Keratinocyte (primary cell): ENCODE measurements around the gene BCO1. TPM values are rescaled to one million over a fixed set of nuclear protein-coding genes. Genes with fewer than 3 reads are reported as not detected.
A peak's percentile ranks its signal among the peaks of the same experiment; 100 is the strongest.

ENCODE experiments used
- DNase-seq: peaks from one replicate; pipeline ENCODE4 v3.0.0-alpha.2; 2011; ENCODE audit warnings: low read depth, missing footprints, low spot score
- FAIRE-seq: peaks from 2 replicates; lab custom pipeline; 2011; peaks lifted over from hg19 to GRCh38; lab: Jason Lieb, UNC
- H2AFZ ChIP-seq: 2 replicates; pipeline ENCODE4 v1.6.0; 2012; ENCODE audit warnings: low read length, control low read depth, inconsistent platforms; ENCODE audit not compliant: control insufficient read depth
- H3K27ac ChIP-seq: 2 replicates; pipeline ENCODE4 v1.5.1; 2011; ENCODE audit warnings: low read length; ENCODE audit not compliant: control insufficient read depth, insufficient read depth
- H3K27me3 ChIP-seq: 3 replicates; pipeline ENCODE4 v1.6.0; 2011; ENCODE audit warnings: low read length; ENCODE audit not compliant: control insufficient read depth, insufficient read depth; ENCODE audit errors: extremely low read depth
- H3K36me3 ChIP-seq, 2 experiments: 2 replicates in 1 of 2; 3 replicates in 1 of 2; pipeline ENCODE4 v1.5.1; 2011; ENCODE audit warnings: low read length in 2 of 2, mild to moderate bottlenecking in 1 of 2; ENCODE audit not compliant: control insufficient read depth in 2 of 2, insufficient read depth in 2 of 2; ENCODE audit errors: extremely low read depth in 1 of 2
- H3K4me1 ChIP-seq: 3 replicates; pipeline ENCODE4 v1.5.1; 2011; ENCODE audit warnings: low read length; ENCODE audit not compliant: control insufficient read depth, insufficient read depth; ENCODE audit errors: extremely low read depth
- H3K4me2 ChIP-seq: 3 replicates; pipeline ENCODE4 v1.6.0; 2011; ENCODE audit warnings: low read depth, low read length; ENCODE audit not compliant: control insufficient read depth, insufficient read depth; ENCODE audit errors: extremely low read depth
- H3K4me3 ChIP-seq, 3 experiments: fragments of 200-600 bp in 1 of 3; sonication (generic) in 1 of 3; 2 replicates in 2 of 3; 3 replicates in 1 of 3; pipeline ENCODE4 v1.5.1; 2011 to 2016; ENCODE audit warnings: low read length in 3 of 3, mild to moderate bottlenecking in 3 of 3, control low read depth in 2 of 3, inconsistent platforms in 1 of 3, low read depth in 1 of 3, mixed read lengths in 1 of 3, mixed run types in 1 of 3, moderate library complexity in 1 of 3; ENCODE audit not compliant: control insufficient read depth in 2 of 3, insufficient read depth in 2 of 3; ENCODE audit errors: extremely low read depth in 1 of 3
- H3K79me2 ChIP-seq: 2 replicates; pipeline ENCODE4 v1.6.0; 2012; ENCODE audit warnings: low read length; ENCODE audit not compliant: control insufficient read depth, insufficient read depth
- H3K9ac ChIP-seq: 3 replicates; pipeline ENCODE4 v1.6.0; 2011; ENCODE audit warnings: low read length; ENCODE audit not compliant: control insufficient read depth, insufficient read depth; ENCODE audit errors: extremely low read depth
- H3K9me1 ChIP-seq: 3 replicates; pipeline ENCODE4 v1.6.0; 2011; ENCODE audit warnings: low read length; ENCODE audit not compliant: control insufficient read depth, insufficient read depth; ENCODE audit errors: extremely low read depth
- H3K9me3 ChIP-seq: 2 replicates; pipeline ENCODE4 v1.5.1; 2012; ENCODE audit warnings: low read depth, low read length; ENCODE audit not compliant: control insufficient read depth
- H4K20me1 ChIP-seq: 3 replicates; pipeline ENCODE4 v1.6.0; 2011; ENCODE audit warnings: low read length; ENCODE audit not compliant: control insufficient read depth, insufficient read depth; ENCODE audit errors: extremely low read depth
- CTCF ChIP-seq, 3 experiments: IDR thresholded peaks in 1 of 3; conservative IDR thresholded peaks in 1 of 3; optimal IDR thresholded peaks in 1 of 3; 2 replicates in 2 of 3; 3 replicates in 1 of 3; pipeline versions ENCODE3 to v1.5.1; 2011; ENCODE audit warnings: low read length in 3 of 3, mild to moderate bottlenecking in 3 of 3, moderate library complexity in 2 of 3, control low read depth in 1 of 3, inconsistent platforms in 1 of 3; ENCODE audit not compliant: insufficient read depth in 2 of 3; ENCODE audit errors: extremely low read depth in 1 of 3
- EZH2 ChIP-seq: IDR thresholded peaks from one replicate; pipeline ENCODE4 v1.6.1; 2012; ENCODE audit warnings: inconsistent platforms, mild to moderate bottlenecking, low read length, moderate library complexity
- dilution Hi-C: fragments of 300-500 bp; cut with MboI; formaldehyde crosslinking; loops from one replicate; pipeline ENCODE4 v1.7.0; 2020; ENCODE audit warnings: low sequenced_read_pairs; ENCODE audit not compliant: extremely low pct_ligation_motif_present
- polyA plus RNA-seq, 5 experiments: library from polyadenylated mRNA; depleted of rRNA in 3 of 5; stranded (reverse) in 3 of 5; stranded (forward) in 1 of 5; unstranded in 1 of 5; fragments of >200 nt; gene quantifications; 1 replicate in 1 of 5; 2 replicates in 3 of 5; 3 replicates in 1 of 5; pipeline versions ENCODE4 v1.2.1 to v1.2.3, GENCODE V29; 2011 to 2012; ENCODE audit warnings: missing spikeins in 2 of 5, low read depth in 1 of 5, low replicate concordance in 1 of 5

Gene BCO1
- polyA plus RNA-seq, 1 donor (not counting 4 experiments of a cell fraction or from before 2014, with no cell fraction given) = 0.07 TPM

- H3K9me1 ChIP-seq = no peaks in the 10 kb centered on the region
- H3K27me3 ChIP-seq = no peaks in the 10 kb centered on the region
- H2AFZ ChIP-seq = no peak overlapping the region
- H3K4me3 ChIP-seq = peak overlapping the region in 2 of 3 experiments; percentile 1 to 20
- TF ChIP-seq CTCF (optimal IDR thresholded peaks at IDR 0.05 in 1 of 3, IDR thresholded peaks at IDR 0.05 in 1 of 3, conservative IDR thresholded peaks at IDR 0.05 in 1 of 3; ENCODE audit: extremely low read depth in 1 of 3, insufficient read depth in 2 of 3, low read length in 3 of 3) = no peak
- TF ChIP-seq EZH2 = no peak
- H3K4me1 ChIP-seq = peaks cover 25% of the 10 kb centered on the region
- no peaks in the 10 kb centered on the region for H4K20me1 ChIP-seq
- FAIRE-seq (no peak), DNase-seq (no peak)
- peaks cover 61% of the 10 kb centered on the region for H3K79me2 ChIP-seq
- H3K36me3 ChIP-seq = peaks cover 0 to 3% of the 10 kb centered on the region in 2 experiments
- no peaks in the 10 kb centered on the region for H3K9me3 ChIP-seq
- H3K27ac ChIP-seq = peak overlapping the region; percentile 19
- no peak overlapping the region for H3K9ac ChIP-seq
- dilution Hi-C loops = no loop called here
- H3K4me2 ChIP-seq = peak overlapping the region; percentile 74
Observed at GRCh38 chr16:81327011-81327410, 88.5 kb downstream of the BCO1 start.

- Histone ChIP-seq H3K36me3 (peaks cover 0 to 3% of the 10 kb centered on the region in 2 experiments), H3K4me1 (peaks cover 25% of the 10 kb centered on the region), H3K9me1 (no peaks in the 10 kb centered on the region), H3K4me3 (peak overlapping the region in 2 of 3 experiments; percentile 20 to 30), H3K9ac (no peak overlapping the region), H2AFZ (no peak overlapping the region), H4K20me1 (no peaks in the 10 kb centered on the region), H3K27me3 (no peaks in the 10 kb centered on the region), H3K4me2 (peak overlapping the region; percentile 74), H3K9me3 (no peaks in the 10 kb centered on the region), H3K27ac (peak overlapping the region; percentile 19), H3K79me2 (peaks cover 63% of the 10 kb centered on the region)
- TF ChIP-seq EZH2 (no peak), CTCF (optimal IDR thresholded peaks at IDR 0.05 in 1 of 3, IDR thresholded peaks at IDR 0.05 in 1 of 3, conservative IDR thresholded peaks at IDR 0.05 in 1 of 3; ENCODE audit: extremely low read depth in 1 of 3, insufficient read depth in 2 of 3, low read length in 3 of 3) (no peak)
- peak; percentile 85 for FAIRE-seq
- dilution Hi-C loops = no loop called here
- DNase-seq = no peak
Observed at GRCh38 chr16:81327447-81328196, 89.1 kb downstream of the BCO1 start.
